NT2/D1 (cell line): ENCODE data around the gene KCTD12.

Experiments used
- DNase-seq: peaks from one replicate; pipeline ENCODE4 v3.0.0-alpha.2; 2011; ENCODE audit warnings: low read depth, low spot score
- H3K27me3 ChIP-seq: 2 replicates; pipeline ENCODE4 v1.6.0; 2011; ENCODE audit warnings: mild to moderate bottlenecking; ENCODE audit not compliant: insufficient read length, insufficient read depth
- H3K36me3 ChIP-seq: 2 replicates; pipeline ENCODE4 v1.6.1; 2011; ENCODE audit warnings: mild to moderate bottlenecking, low read length, mixed read lengths; ENCODE audit not compliant: insufficient read depth, insufficient read length
- H3K4me1 ChIP-seq: 2 replicates; pipeline ENCODE4 v1.5.1; 2011; ENCODE audit not compliant: insufficient read depth, insufficient read length
- H3K4me3 ChIP-seq: 2 replicates; pipeline ENCODE4 v1.5.1; 2011; ENCODE audit warnings: low read depth; ENCODE audit not compliant: insufficient read length
- H3K9ac ChIP-seq: 2 replicates; pipeline ENCODE4 v1.6.0; 2011; ENCODE audit warnings: low read depth; ENCODE audit not compliant: insufficient read length
- H3K9me3 ChIP-seq: 2 replicates; pipeline ENCODE4 v1.5.1; 2011; ENCODE audit warnings: mild to moderate bottlenecking, low read length; ENCODE audit not compliant: insufficient read depth
- SUZ12 ChIP-seq: IDR thresholded peaks from 2 replicates; pipeline ENCODE4 v1.6.1; 2011; ENCODE audit not compliant: insufficient read length, insufficient read depth; ENCODE audit errors: extremely low read depth
- YY1 ChIP-seq: IDR thresholded peaks from 2 replicates; pipeline ENCODE4 v1.6.1; 2011; ENCODE audit not compliant: insufficient read length, insufficient read depth
- ZNF274 ChIP-seq: IDR thresholded peaks from 2 replicates; pipeline ENCODE4 v1.6.1; 2011; ENCODE audit warnings: mild to moderate bottlenecking, low read depth, low read length

KCTD12 gene

GRCh38 chr13:76879203-76879882, 6.9 kb downstream of the KCTD12 start:
- no peaks in the 10 kb centered on the region for H3K9me3 ChIP-seq
- H3K4me3 ChIP-seq, result no peak overlapping the region
- TF ChIP-seq ZNF274 (no peak), YY1 (no peak), SUZ12 (no peak)
- no peaks in the 10 kb centered on the region for H3K4me1 ChIP-seq
- DNase-seq, result no peak
- H3K36me3 ChIP-seq, result peaks cover 3% of the 10 kb centered on the region
- H3K9ac ChIP-seq, result no peak overlapping the region
- no peaks in the 10 kb centered on the region for H3K27me3 ChIP-seq

GRCh38 chr13:76878043-76878442, 8.2 kb downstream of the KCTD12 start:
- TF ChIP-seq ZNF274, result no peak
- TF ChIP-seq YY1, result no peak
- no peak for TF ChIP-seq SUZ12
- no peaks in the 10 kb centered on the region for H3K9me3 ChIP-seq
- no peak overlapping the region for H3K9ac ChIP-seq
- DNase-seq, result no peak
- H3K27me3 ChIP-seq, result no peaks in the 10 kb centered on the region
- H3K4me1 ChIP-seq, result no peaks in the 10 kb centered on the region
- peaks cover 3% of the 10 kb centered on the region for H3K36me3 ChIP-seq
- H3K4me3 ChIP-seq, result no peak overlapping the region

- H3K27me3 ChIP-seq, result no peaks in the 10 kb centered on the region
- DNase-seq, result no peak
- H3K36me3 ChIP-seq, result no peaks in the 10 kb centered on the region
- no peaks in the 10 kb centered on the region for H3K9me3 ChIP-seq
- no peak overlapping the region for H3K9ac ChIP-seq
- no peak overlapping the region for H3K4me3 ChIP-seq
- no peaks in the 10 kb centered on the region for H3K4me1 ChIP-seq
- no peak for TF ChIP-seq ZNF274
- TF ChIP-seq SUZ12, result no peak
- TF ChIP-seq YY1, result no peak
Observed at GRCh38 chr13:76875271-76875815, 10.9 kb downstream of the KCTD12 start.

GRCh38 chr13:76874479-76874878, 11.7 kb downstream of the KCTD12 start:
- H3K4me3 ChIP-seq, result no peak overlapping the region
- TF ChIP-seq SUZ12 (no peak), ZNF274 (no peak)
- H3K36me3 ChIP-seq, result no peaks in the 10 kb centered on the region
- no peaks in the 10 kb centered on the region for H3K27me3 ChIP-seq
- H3K9me3 ChIP-seq, result no peaks in the 10 kb centered on the region
- H3K4me1 ChIP-seq, result no peaks in the 10 kb centered on the region
- no peak for DNase-seq
- H3K9ac ChIP-seq, result no peak overlapping the region

- H3K4me1 ChIP-seq, result no peaks in the 10 kb centered on the region
- H3K9me3 ChIP-seq, result no peaks in the 10 kb centered on the region
- H3K4me3 ChIP-seq, result no peak overlapping the region
- H3K36me3 ChIP-seq, result no peaks in the 10 kb centered on the region
- H3K9ac ChIP-seq, result no peak overlapping the region
- TF ChIP-seq SUZ12, result no peak
- DNase-seq, result no peak
- H3K27me3 ChIP-seq, result no peaks in the 10 kb centered on the region
Observed at GRCh38 chr13:76873445-76873844, 12.8 kb downstream of the KCTD12 start.

GRCh38 chr13:76872675-76873074, 13.5 kb downstream of the KCTD12 start:
- no peaks in the 10 kb centered on the region for H3K27me3 ChIP-seq
- TF ChIP-seq ZNF274 (no peak), YY1 (no peak), SUZ12 (no peak)

GRCh38 chr13:76871432-76871831, 14.8 kb downstream of the KCTD12 start:
- Histone ChIP-seq H3K4me1 (no peaks in the 10 kb centered on the region), H3K9ac (no peak overlapping the region), H3K9me3 (no peaks in the 10 kb centered on the region), H3K36me3 (no peaks in the 10 kb centered on the region), H3K4me3 (no peak overlapping the region), H3K27me3 (no peaks in the 10 kb centered on the region)
- TF ChIP-seq SUZ12 (no peak), ZNF274 (no peak), YY1 (no peak)
- DNase-seq, result no peak

More at GRCh38 chr13:76872675-76873074, 13.5 kb downstream of the KCTD12 start:
- Histone ChIP-seq H3K4me3 (no peak overlapping the region), H3K36me3 (no peaks in the 10 kb centered on the region), H3K9ac (no peak overlapping the region), H3K4me1 (no peaks in the 10 kb centered on the region), H3K9me3 (no peaks in the 10 kb centered on the region)
- DNase-seq, result no peak
